Measurements from ENCODE around the gene NR6A1. TPM values are rescaled to one million over a fixed set of nuclear protein-coding genes. Genes with fewer than 3 reads are reported as not detected.
A peak's percentile ranks its signal among the peaks of the same experiment; 100 is the strongest.

The NR6A1 gene
- total RNA-seq, 1 experiment from 2014 or later: 164 TPM

DNA sequence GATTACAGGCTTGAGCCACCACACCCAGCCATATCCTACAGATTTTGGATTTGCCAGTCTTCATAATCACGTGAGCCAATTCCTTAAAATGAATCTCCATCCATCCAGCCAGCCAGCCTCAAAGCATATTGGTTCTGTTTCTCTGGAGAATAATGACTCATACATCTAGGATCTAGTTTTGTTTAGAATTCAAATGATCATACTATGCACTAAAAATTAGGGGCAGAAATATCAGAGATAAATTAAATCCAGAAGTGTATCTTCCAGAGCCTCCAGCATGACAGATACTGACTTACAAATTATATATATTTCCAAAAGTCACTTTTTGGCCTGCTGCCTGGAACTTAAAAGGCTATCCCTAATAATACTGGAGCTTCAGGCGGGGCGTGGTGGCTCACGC is 144.8 kb downstream of the NR6A1 start:
- TF ChIP-seq, protein P1, sequence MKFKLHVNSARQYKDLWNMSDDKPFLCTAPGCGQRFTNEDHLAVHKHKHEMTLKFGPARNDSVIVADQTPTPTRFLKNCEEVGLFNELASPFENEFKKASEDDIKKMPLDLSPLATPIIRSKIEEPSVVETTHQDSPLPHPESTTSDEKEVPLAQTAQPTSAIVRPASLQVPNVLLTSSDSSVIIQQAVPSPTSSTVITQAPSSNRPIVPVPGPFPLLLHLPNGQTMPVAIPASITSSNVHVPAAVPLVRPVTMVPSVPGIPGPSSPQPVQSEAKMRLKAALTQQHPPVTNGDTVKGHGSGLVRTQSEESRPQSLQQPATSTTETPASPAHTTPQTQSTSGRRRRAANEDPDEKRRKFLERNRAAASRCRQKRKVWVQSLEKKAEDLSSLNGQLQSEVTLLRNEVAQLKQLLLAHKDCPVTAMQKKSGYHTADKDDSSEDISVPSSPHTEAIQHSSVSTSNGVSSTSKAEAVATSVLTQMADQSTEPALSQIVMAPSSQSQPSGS (CRISPR knock-in tag; IDR thresholded peaks at IDR 0.05; ENCODE audit: borderline replicate concordance, low read depth): no peak
- TF ChIP-seq, protein P2, sequence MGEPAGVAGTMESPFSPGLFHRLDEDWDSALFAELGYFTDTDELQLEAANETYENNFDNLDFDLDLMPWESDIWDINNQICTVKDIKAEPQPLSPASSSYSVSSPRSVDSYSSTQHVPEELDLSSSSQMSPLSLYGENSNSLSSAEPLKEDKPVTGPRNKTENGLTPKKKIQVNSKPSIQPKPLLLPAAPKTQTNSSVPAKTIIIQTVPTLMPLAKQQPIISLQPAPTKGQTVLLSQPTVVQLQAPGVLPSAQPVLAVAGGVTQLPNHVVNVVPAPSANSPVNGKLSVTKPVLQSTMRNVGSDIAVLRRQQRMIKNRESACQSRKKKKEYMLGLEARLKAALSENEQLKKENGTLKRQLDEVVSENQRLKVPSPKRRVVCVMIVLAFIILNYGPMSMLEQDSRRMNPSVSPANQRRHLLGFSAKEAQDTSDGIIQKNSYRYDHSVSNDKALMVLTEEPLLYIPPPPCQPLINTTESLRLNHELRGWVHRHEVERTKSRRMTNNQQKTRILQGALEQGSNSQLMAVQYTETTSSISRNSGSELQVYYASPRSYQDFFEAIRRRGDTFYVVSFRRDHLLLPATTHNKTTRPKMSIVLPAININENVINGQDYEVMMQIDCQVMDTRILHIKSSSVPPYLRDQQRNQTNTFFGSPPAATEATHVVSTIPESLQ (CRISPR knock-in tag; IDR thresholded peaks at IDR 0.05): no peak
- TF ChIP-seq ZNF121 (CRISPR knock-in tag; IDR thresholded peaks at IDR 0.05) (no peak), TP53 (CRISPR knock-in tag; IDR thresholded peaks at IDR 0.05) (no peak), ATF1 (CRISPR knock-in tag; IDR thresholded peaks at IDR 0.05) (no peak), TCF7 (CRISPR knock-in tag; IDR thresholded peaks at IDR 0.05; ENCODE audit: low read depth) (no peak), MYBL2 (CRISPR knock-in tag; IDR thresholded peaks at IDR 0.05) (no peak), ZNF219 (CRISPR knock-in tag; IDR thresholded peaks at IDR 0.05; ENCODE audit: borderline replicate concordance) (no peak), ZNF396 (CRISPR knock-in tag; IDR thresholded peaks at IDR 0.05; ENCODE audit: borderline replicate concordance) (no peak), RELA (CRISPR knock-in tag; IDR thresholded peaks at IDR 0.05; ENCODE audit: borderline replicate concordance) (no peak)
- TF ChIP-seq, protein P3, sequence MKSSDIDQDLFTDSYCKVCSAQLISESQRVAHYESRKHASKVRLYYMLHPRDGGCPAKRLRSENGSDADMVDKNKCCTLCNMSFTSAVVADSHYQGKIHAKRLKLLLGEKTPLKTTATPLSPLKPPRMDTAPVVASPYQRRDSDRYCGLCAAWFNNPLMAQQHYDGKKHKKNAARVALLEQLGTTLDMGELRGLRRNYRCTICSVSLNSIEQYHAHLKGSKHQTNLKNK (CRISPR knock-in tag; IDR thresholded peaks at IDR 0.05): no peak
- TF ChIP-seq, protein P4, sequence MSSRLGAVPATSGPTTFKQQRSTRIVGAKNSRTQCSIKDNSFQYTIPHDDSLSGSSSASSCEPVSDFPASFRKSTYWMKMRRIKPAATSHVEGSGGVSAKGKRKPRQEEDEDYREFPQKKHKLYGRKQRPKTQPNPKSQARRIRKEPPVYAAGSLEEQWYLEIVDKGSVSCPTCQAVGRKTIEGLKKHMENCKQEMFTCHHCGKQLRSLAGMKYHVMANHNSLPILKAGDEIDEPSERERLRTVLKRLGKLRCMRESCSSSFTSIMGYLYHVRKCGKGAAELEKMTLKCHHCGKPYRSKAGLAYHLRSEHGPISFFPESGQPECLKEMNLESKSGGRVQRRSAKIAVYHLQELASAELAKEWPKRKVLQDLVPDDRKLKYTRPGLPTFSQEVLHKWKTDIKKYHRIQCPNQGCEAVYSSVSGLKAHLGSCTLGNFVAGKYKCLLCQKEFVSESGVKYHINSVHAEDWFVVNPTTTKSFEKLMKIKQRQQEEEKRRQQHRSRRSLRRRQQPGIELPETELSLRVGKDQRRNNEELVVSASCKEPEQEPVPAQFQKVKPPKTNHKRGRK (CRISPR knock-in tag; IDR thresholded peaks at IDR 0.05; ENCODE audit: borderline replicate concordance): no peak
- TF ChIP-seq, protein P5, sequence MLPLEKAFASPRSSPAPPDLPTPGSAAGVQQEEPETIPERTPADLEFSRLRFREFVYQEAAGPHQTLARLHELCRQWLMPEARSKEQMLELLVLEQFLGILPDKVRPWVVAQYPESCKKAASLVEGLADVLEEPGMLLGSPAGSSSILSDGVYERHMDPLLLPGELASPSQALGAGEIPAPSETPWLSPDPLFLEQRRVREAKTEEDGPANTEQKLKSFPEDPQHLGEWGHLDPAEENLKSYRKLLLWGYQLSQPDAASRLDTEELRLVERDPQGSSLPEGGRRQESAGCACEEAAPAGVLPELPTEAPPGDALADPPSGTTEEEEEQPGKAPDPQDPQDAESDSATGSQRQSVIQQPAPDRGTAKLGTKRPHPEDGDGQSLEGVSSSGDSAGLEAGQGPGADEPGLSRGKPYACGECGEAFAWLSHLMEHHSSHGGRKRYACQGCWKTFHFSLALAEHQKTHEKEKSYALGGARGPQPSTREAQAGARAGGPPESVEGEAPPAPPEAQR (CRISPR knock-in tag; IDR thresholded peaks at IDR 0.05): no peak
- TF ChIP-seq, protein P6, sequence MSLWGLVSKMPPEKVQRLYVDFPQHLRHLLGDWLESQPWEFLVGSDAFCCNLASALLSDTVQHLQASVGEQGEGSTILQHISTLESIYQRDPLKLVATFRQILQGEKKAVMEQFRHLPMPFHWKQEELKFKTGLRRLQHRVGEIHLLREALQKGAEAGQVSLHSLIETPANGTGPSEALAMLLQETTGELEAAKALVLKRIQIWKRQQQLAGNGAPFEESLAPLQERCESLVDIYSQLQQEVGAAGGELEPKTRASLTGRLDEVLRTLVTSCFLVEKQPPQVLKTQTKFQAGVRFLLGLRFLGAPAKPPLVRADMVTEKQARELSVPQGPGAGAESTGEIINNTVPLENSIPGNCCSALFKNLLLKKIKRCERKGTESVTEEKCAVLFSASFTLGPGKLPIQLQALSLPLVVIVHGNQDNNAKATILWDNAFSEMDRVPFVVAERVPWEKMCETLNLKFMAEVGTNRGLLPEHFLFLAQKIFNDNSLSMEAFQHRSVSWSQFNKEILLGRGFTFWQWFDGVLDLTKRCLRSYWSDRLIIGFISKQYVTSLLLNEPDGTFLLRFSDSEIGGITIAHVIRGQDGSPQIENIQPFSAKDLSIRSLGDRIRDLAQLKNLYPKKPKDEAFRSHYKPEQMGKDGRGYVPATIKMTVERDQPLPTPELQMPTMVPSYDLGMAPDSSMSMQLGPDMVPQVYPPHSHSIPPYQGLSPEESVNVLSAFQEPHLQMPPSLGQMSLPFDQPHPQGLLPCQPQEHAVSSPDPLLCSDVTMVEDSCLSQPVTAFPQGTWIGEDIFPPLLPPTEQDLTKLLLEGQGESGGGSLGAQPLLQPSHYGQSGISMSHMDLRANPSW (CRISPR knock-in tag; conservative IDR thresholded peaks at IDR 0.05; ENCODE audit: low read depth): no peak
- TF ChIP-seq, protein P7, sequence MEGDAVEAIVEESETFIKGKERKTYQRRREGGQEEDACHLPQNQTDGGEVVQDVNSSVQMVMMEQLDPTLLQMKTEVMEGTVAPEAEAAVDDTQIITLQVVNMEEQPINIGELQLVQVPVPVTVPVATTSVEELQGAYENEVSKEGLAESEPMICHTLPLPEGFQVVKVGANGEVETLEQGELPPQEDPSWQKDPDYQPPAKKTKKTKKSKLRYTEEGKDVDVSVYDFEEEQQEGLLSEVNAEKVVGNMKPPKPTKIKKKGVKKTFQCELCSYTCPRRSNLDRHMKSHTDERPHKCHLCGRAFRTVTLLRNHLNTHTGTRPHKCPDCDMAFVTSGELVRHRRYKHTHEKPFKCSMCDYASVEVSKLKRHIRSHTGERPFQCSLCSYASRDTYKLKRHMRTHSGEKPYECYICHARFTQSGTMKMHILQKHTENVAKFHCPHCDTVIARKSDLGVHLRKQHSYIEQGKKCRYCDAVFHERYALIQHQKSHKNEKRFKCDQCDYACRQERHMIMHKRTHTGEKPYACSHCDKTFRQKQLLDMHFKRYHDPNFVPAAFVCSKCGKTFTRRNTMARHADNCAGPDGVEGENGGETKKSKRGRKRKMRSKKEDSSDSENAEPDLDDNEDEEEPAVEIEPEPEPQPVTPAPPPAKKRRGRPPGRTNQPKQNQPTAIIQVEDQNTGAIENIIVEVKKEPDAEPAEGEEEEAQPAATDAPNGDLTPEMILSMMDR (IDR thresholded peaks at IDR 0.05): no peak
- TF ChIP-seq, protein P8, sequence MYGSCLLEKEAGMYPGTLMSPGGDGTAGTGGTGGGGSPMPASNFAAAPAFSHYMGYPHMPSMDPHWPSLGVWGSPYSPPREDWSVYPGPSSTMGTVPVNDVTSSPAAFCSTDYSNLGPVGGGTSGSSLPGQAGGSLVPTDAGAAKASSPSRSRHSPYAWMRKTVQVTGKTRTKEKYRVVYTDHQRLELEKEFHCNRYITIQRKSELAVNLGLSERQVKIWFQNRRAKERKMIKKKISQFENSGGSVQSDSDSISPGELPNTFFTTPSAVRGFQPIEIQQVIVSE (CRISPR knock-in tag; IDR thresholded peaks at IDR 0.05; ENCODE audit: borderline replicate concordance): no peak
- ATAC-seq (no peak), DNase-seq (ENCODE audit: low spot score) (no peak)
- H3K9me3 Mint-ChIP-seq: no peaks in the 10 kb centered on the region
- no peaks in the 10 kb centered on the region for H3K36me3 Mint-ChIP-seq
- H3K27ac Mint-ChIP-seq: peak overlapping the region; percentile 57; the same call in 1 of the 2 replicates
- peaks cover 23% of the 10 kb centered on the region for H3K4me1 Mint-ChIP-seq
- CTCF ChIA-PET: interaction anchor here (0.6 to 1.6 kb wide), 2 partner anchors 9 to 122 kb away, joined by 4 to 5 read pairs; no protein-coding TSS in a partner anchor
- no peak overlapping the region for H3K4me3 Mint-ChIP-seq
- no peaks in the 10 kb centered on the region for H3K27me3 Mint-ChIP-seq (ENCODE audit: low read depth)
- POLR2A ChIA-PET: interaction anchor here (0.9 kb wide), 1 partner anchor 11 kb away, joined by 3 read pairs; no protein-coding TSS in a partner anchor

All from WTC11 (cell line).